Upper lobe of left lung (tissue), 4 donors: ENCODE data around the gene NRXN2.

Experiments used
- POLR2A ChIP-seq, 4 donors: fragments of 450-650 bp; IDR thresholded peaks; one replicate each; pipeline ENCODE4 v1.5.1; 2016 to 2017; ENCODE audit warnings: antibody characterized with exemption in 4 of 4, mild to moderate bottlenecking in 2 of 4
- POLR2AphosphoS5 ChIP-seq, 2 donors: sonication (generic); formaldehyde crosslinking; IDR thresholded peaks; one replicate each; pipeline ENCODE4 v1.5.1; 2017; ENCODE audit warnings: antibody characterized with exemption in 2 of 2
- TF ChIP-seq, protein P1 (sequence below), 6 experiments: fragments of 450-650 bp in 4 of 6; fragments of 200-600 bp in 2 of 6; sonication (generic) in 2 of 6; IDR thresholded peaks; one replicate each; pipeline ENCODE4 v1.5.1; 2016 to 2019; ENCODE audit warnings: antibody characterized with exemption in 6 of 6

GRCh38 chr11:64764040-64764611, 41.1 kb upstream of the NRXN2 start:
- TF ChIP-seq POLR2A (IDR thresholded peaks at IDR 0.05) (no peak), POLR2AphosphoS5 (IDR thresholded peaks at IDR 0.05) (no peak)
- TF ChIP-seq, protein P1, sequence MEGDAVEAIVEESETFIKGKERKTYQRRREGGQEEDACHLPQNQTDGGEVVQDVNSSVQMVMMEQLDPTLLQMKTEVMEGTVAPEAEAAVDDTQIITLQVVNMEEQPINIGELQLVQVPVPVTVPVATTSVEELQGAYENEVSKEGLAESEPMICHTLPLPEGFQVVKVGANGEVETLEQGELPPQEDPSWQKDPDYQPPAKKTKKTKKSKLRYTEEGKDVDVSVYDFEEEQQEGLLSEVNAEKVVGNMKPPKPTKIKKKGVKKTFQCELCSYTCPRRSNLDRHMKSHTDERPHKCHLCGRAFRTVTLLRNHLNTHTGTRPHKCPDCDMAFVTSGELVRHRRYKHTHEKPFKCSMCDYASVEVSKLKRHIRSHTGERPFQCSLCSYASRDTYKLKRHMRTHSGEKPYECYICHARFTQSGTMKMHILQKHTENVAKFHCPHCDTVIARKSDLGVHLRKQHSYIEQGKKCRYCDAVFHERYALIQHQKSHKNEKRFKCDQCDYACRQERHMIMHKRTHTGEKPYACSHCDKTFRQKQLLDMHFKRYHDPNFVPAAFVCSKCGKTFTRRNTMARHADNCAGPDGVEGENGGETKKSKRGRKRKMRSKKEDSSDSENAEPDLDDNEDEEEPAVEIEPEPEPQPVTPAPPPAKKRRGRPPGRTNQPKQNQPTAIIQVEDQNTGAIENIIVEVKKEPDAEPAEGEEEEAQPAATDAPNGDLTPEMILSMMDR (IDR thresholded peaks at IDR 0.05), result no peak
